ENCODE results near the gene CRYGA. TPM values are rescaled to one million over a fixed set of nuclear protein-coding genes. Genes with fewer than 3 reads are reported as not detected.
"Not testable (repeated sequence)": the region's sequence is repeated elsewhere in the genome, so short reads cannot be mapped to it uniquely, and the experiment has no call there.

The CRYGA gene
- total and polyA plus RNA-seq, 7 experiments from 2014 or later, result not detected

- Histone ChIP-seq H3K27ac (ENCODE audit: low read depth, low read length) (no peak overlapping the region), H3K4me3 (ENCODE audit: low read length) (no peak overlapping the region), H3K27me3 (ENCODE audit: control insufficient read depth in 2 of 2, insufficient read depth in 2 of 2, low read length in 2 of 2) (no peaks in the 10 kb centered on the region), H3K36me3 (ENCODE audit: control insufficient read depth in 2 of 3, insufficient read depth in 3 of 3, low read length in 3 of 3) (no peaks in the 10 kb centered on the region), H3K9me3 (ENCODE audit: control insufficient read depth in 2 of 3, low read length in 3 of 3) (no peaks in the 10 kb centered on the region), H3K4me1 (ENCODE audit: control insufficient read depth in 2 of 2, insufficient read depth in 2 of 2, low read length in 2 of 2) (no peaks in the 10 kb centered on the region)
- CTCF ChIA-PET, result no interaction called here
- Mint-ChIP-seq H3K4me1 (no peaks in the 10 kb centered on the region), H3K27ac (no peak overlapping the region), H3K9me3 (no peaks in the 10 kb centered on the region), H3K36me3 (no peaks in the 10 kb centered on the region), H3K4me3 (no peak overlapping the region), H3K27me3 (peaks cover 0 to 15% (median 0%) of the 10 kb centered on the region in 5 donors)
- intact Hi-C loops (cut with micrococcal nuclease), result no loop called here
- ATAC-seq (no peak), DNase-seq (no peak)
- POLR2A ChIA-PET, result no interaction called here
Measured at GRCh38 chr2:208112969-208113368, 50.4 kb downstream of the CRYGA start.

- intact Hi-C loops (cut with micrococcal nuclease); CTCF ChIA-PET; H3K9me3 Mint-ChIP-seq; H3K27ac ChIP-seq (ENCODE audit: low read depth, low read length); DNase-seq; H3K36me3 ChIP-seq (ENCODE audit: control insufficient read depth in 2 of 3, insufficient read depth in 3 of 3, low read length in 3 of 3); H3K27me3 ChIP-seq (ENCODE audit: control insufficient read depth in 2 of 2, insufficient read depth in 2 of 2, low read length in 2 of 2); POLR2A ChIA-PET; ATAC-seq; H3K4me1 ChIP-seq (ENCODE audit: control insufficient read depth in 2 of 2, insufficient read depth in 2 of 2, low read length in 2 of 2); H3K27ac Mint-ChIP-seq; H3K4me3 ChIP-seq (ENCODE audit: low read length); H3K4me3 Mint-ChIP-seq; H3K36me3 Mint-ChIP-seq; H3K9me3 ChIP-seq (ENCODE audit: control insufficient read depth in 2 of 3, low read length in 3 of 3); H3K4me1 Mint-ChIP-seq: not testable (repeated sequence)
- peaks cover 0 to 15% (median 0%) of the 10 kb centered on the region in 5 donors for H3K27me3 Mint-ChIP-seq
Measured at GRCh38 chr2:208112273-208112745, 51.1 kb downstream of the CRYGA start.

Other genes with a start within 250 kb of the CRYGA start
- 10 to 100 TPM in 4 of 5 experiments, 1 to 10 TPM in 1; 6.1 to 19.4 (median 15.5) TPM for gene PLEKHM3, start 138.1 kb downstream of the CRYGA start, total RNA-seq
- gene PLEKHM3, start 138.1 kb downstream of the CRYGA start, polyA plus RNA-seq, result 1 to 10 TPM; 3.8 to 5.4 TPM
- gene CRYGD, start 39.1 kb downstream of the CRYGA start, total RNA-seq, result not detected
- gene CRYGD, start 39.1 kb downstream of the CRYGA start, polyA plus RNA-seq, result not detected
- gene CRYGC, start 33.8 kb downstream of the CRYGA start, total RNA-seq, result not detected
- not detected for gene CRYGC, start 33.8 kb downstream of the CRYGA start, polyA plus RNA-seq
- gene CRYGB, start 17.4 kb downstream of the CRYGA start, total RNA-seq, result not detected
- gene CRYGB, start 17.4 kb downstream of the CRYGA start, polyA plus RNA-seq, result not detected
- gene C2orf80, start 26.4 kb upstream of the CRYGA start, total RNA-seq, result not detected
- not detected for gene C2orf80, start 26.4 kb upstream of the CRYGA start, polyA plus RNA-seq
- gene IDH1, start 91.5 kb upstream of the CRYGA start, total RNA-seq, result 10 to 100 TPM in 4 of 5 experiments, 1 to 10 TPM in 1; 5.0 to 26.4 (median 20.4) TPM
- gene IDH1, start 91.5 kb upstream of the CRYGA start, polyA plus RNA-seq, result 1 to 10 TPM; 1.8 to 3.9 TPM
- gene PIKFYVE, start 102.7 kb upstream of the CRYGA start, total RNA-seq, result 10 to 100 TPM; 33.4 to 52.3 (median 39.1) TPM
- gene PIKFYVE, start 102.7 kb upstream of the CRYGA start, polyA plus RNA-seq, result 1 to 10 TPM; 5.9 to 8.4 TPM
- gene PTH2R, start 243.2 kb upstream of the CRYGA start, total RNA-seq, result under 1 TPM in 3 of 5 experiments, not detected in 2; 0.19 to 0.44 (median 0.43) TPM
- not detected for gene PTH2R, start 243.2 kb upstream of the CRYGA start, polyA plus RNA-seq